GM18507 (cell line): Measurements from ENCODE around the gene ULK1.

Experiments used
- DNase-seq: peaks from one replicate; pipeline ENCODE4 v3.0.0; 2011; ENCODE audit warnings: low read depth; ENCODE audit not compliant: insufficient read length; ENCODE audit errors: extremely low spot score
- FAIRE-seq: peaks from 2 replicates; lab custom pipeline; 2011; peaks lifted over from hg19 to GRCh38; lab: Jason Lieb, UNC

ULK1 gene

GRCh38 chr12:131904346-131904745, 9.9 kb downstream of the ULK1 start:
- DNase-seq (no peak), FAIRE-seq (no peak)

- no peak for DNase-seq
- no peak for FAIRE-seq
Measured at GRCh38 chr12:131905081-131905629, 10.7 kb downstream of the ULK1 start.

GRCh38 chr12:131905630-131906091, 11.2 kb downstream of the ULK1 start:
- DNase-seq (no peak), FAIRE-seq (no peak)

- DNase-seq (no peak), FAIRE-seq (no peak)
Measured at GRCh38 chr12:131907379-131908091, 13.1 kb downstream of the ULK1 start.

- FAIRE-seq (no peak), DNase-seq (no peak)
Measured at GRCh38 chr12:131908092-131909080, 14.0 kb downstream of the ULK1 start.

- DNase-seq (no peak), FAIRE-seq (no peak)
Measured at GRCh38 chr12:131909081-131909751, 14.8 kb downstream of the ULK1 start.

- DNase-seq = no peak
- no peak for FAIRE-seq
Measured at GRCh38 chr12:131909752-131910219, 15.4 kb downstream of the ULK1 start.

- FAIRE-seq (no peak), DNase-seq (no peak)
Measured at GRCh38 chr12:131910302-131911027, 16.0 kb downstream of the ULK1 start.

GRCh38 chr12:131911028-131911650, 16.7 kb downstream of the ULK1 start:
- FAIRE-seq = no peak
- DNase-seq = no peak

- no peak for DNase-seq
- no peak for FAIRE-seq
Measured at GRCh38 chr12:131911851-131912477, 17.5 kb downstream of the ULK1 start.

GRCh38 chr12:131912518-131913274, 18.3 kb downstream of the ULK1 start:
- FAIRE-seq (no peak), DNase-seq (no peak)

GRCh38 chr12:131913666-131914065, 19.2 kb downstream of the ULK1 start:
- DNase-seq = no peak
- no peak for FAIRE-seq

GRCh38 chr12:131914179-131914702, 19.8 kb downstream of the ULK1 start:
- no peak for FAIRE-seq

GRCh38 chr12:131915000-131915689, 20.7 kb downstream of the ULK1 start:
- DNase-seq = no peak
- no peak for FAIRE-seq

More at GRCh38 chr12:131914179-131914702, 19.8 kb downstream of the ULK1 start:
- DNase-seq = no peak

GRCh38 chr12:131915823-131916222, 21.4 kb downstream of the ULK1 start:
- FAIRE-seq = no peak
- no peak for DNase-seq

- DNase-seq (no peak), FAIRE-seq (no peak)
Measured at GRCh38 chr12:131916306-131917138, 22.1 kb downstream of the ULK1 start.
